Kasumi-1 (cell line): ENCODE data around the gene RMI2.

ENCODE experiments used
- DNase-seq, 2 experiments: peaks; one replicate each; lab custom pipeline; 2025; lab: John Stamatoyannopoulos, UW

Gene RMI2

DNA sequence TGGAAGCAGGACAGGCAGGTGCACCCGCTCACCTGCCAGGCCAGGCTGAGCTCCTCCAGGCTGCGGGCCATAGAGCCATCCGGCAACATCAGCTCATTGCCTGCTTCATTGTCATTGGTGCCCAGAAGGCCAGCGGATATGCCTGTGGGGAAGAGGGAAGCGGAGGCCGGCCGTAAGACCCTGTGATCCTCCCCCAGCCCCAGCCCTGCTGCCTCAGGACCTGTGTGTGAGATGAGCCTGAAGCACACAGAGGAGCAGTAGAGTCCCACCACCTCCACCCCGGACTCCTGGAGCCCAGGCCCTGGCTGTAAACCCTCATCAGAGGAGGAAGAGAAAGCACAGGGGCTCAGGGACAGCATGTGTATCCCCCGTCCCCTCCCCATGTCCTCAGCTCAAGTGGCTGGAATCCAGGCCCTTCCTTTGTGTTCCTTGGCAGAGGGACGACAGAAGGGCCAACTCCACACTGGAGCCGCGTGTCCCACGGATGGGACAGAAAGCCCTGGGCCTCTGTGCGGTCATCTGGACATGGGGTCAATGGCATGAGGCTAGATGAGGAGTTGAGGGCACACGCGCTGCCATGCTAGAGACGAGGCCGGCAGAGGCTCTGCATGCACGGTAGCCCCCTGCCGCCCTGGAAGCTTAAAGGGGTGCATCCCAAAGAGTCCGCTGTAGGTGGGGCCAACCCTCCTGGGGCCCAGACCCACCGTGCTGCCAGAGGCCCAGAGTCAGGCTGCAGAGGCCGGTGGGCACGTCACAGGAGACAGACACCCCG lies 39.1 kb downstream of the RMI2 start:
- DNase-seq = no peak

DNA sequence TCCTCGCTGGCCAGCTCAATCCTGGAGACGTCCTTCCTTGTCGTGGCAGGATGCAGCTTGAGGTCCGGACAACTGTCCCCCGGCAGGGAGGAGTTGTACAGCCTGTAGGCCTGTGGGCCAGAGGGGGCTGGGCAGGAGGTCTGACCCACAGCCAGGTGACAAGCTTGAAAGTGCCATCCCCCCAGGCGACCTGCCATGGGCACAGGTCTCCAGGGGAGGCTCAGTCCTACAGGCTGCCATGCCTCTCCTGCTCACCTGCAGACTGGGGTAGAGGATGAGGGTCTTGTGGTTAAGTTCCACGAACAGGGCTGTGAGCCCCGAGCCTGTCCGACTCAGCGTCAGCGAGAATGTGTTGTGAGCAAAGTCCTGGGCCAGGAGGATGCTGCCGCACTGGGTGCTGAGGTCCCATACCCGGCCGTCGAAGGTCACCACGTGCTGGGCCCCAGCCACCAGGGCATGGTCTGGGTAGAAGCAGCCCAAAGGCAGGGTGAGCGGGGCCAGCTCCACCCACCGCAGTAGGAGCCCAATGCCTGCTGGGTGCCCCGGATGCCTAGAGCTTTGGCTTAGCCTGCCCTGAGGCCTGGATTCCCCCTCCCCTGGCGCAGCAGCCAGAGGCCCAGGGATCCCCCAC lies 39.8 kb downstream of the RMI2 start:
- no peak for DNase-seq

DNA sequence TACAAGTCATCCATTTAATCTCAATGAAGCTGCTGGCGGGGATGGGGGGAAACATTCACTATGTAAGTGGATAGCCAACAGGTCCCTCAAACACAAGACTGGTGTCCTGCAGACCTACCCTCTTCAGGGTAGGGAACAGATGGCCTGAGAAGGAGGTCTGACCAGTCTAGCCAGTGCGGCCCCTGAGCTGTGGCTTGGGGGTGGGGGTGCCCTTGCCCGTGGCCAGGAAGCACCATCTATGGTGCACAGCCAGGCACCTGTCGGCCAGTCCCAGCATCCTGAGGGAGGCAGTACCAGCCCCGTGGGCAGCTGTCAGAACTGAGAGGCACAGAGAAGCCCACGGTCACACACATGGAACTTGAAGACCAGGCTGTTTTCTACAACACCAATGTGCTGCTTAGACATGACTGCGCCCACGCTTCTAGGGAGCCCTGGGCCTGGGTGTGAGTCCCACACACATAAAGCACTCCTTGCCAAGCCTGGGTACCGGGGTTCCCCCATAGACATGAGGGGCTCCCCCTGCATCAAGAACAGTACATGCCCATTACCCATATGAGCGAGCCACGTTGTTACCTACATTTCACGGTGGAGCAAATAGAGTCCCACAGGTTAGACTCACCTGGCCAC lies 40.9 kb downstream of the RMI2 start:
- no peak for DNase-seq

DNA sequence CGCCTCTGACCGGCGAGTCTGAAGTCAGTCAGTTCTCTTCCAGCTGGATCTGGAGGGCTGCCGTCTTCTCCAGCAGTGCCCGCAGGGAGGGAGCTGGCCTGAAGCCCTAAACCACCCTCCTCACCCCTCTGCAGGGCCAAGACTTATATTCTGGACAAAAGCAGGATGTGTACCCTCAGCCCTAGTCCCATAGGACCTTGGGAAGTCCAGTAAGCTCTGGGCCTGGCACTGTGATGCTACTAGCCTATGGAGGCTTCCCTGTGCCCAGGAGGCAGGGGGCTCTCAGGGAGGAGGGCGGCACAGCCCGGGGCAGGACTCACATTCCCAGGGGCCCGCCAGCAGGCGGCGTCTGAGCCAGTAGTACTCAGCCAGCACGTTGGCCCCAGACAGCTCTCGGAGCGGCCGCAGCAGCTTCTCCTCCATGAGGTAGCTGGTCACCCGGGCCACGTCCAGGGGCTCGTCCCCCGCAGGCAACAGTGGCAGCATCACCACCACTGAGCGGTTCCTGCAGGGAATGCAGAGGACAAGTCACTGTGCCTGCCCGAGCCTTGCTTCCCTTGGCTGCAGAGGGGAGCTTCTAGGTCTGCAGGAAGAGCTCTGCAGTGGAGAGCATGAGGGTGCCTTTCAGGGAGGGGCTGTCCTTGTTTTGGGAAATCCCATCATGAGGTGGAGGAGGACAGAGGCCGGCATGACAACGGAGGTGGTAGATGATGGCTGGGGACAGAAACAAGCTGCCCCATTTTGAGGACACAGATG lies 41.7 kb downstream of the RMI2 start:
- peak; percentile 3 to 23 for DNase-seq

DNA sequence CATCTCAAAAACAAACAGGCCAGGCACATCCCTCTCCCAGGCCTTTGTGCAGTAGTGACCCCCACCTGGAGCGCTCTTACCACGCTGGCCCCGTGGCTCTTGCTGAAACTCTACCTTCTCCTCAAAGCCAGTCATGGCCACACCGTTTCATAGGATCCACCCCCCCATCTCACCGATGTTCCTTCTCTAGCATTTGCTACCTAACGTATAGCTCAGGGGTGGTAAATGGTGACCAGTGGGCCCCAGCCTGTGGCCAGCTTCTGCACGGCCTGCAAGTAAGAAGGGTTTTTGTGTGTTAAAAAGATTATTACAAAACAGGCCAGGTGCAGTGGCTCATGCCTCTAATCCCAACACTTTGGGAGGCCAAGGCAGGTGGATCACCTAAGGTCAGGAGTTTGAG lies 43.8 kb downstream of the RMI2 start:
- DNase-seq = no peak

DNA sequence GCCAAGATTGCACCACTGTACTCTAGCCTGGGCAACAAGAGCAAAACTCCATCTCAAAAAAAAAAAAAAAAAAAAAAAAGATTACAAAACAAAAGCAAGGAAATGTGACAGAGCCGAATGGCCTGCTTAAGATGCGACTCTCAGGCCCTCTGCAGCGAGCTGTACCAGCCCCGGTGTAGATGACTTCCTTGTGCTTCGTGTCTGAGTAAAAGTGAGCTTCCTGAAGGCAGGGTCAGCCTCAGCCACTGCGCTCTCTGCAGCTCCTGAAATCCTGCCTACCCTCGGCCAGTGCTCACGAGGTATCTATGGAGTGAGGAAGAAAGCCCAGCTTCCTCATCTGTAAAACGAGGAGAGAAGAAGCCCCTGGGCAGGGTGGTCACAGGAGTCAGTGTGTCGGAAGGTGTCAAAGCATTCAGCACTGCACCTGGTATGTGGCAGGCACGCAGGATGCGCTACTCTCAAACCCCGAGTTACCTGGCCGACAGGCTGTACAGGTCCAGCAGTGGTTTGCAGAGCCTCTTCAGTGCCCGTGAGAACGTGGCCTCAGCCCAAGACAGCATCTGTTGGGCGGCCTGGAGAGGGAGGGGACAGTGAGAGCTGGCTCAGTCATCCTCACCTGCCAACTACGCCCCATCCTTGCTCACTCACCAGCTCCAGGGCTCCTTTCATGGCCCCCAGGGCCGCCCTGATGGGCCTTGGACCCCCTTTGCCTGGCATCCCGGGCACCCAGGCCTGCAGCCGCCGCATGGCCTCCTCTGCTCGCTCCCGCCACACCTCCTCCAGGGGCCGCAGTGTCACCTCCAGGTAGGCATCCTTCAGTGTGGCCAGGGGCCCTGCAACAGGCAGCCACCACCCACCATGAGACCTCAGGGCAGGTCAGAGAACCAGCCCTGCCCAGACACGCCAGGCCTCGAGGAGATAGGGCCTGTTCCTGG lies 44.6 kb downstream of the RMI2 start:
- DNase-seq = no peak

DNA sequence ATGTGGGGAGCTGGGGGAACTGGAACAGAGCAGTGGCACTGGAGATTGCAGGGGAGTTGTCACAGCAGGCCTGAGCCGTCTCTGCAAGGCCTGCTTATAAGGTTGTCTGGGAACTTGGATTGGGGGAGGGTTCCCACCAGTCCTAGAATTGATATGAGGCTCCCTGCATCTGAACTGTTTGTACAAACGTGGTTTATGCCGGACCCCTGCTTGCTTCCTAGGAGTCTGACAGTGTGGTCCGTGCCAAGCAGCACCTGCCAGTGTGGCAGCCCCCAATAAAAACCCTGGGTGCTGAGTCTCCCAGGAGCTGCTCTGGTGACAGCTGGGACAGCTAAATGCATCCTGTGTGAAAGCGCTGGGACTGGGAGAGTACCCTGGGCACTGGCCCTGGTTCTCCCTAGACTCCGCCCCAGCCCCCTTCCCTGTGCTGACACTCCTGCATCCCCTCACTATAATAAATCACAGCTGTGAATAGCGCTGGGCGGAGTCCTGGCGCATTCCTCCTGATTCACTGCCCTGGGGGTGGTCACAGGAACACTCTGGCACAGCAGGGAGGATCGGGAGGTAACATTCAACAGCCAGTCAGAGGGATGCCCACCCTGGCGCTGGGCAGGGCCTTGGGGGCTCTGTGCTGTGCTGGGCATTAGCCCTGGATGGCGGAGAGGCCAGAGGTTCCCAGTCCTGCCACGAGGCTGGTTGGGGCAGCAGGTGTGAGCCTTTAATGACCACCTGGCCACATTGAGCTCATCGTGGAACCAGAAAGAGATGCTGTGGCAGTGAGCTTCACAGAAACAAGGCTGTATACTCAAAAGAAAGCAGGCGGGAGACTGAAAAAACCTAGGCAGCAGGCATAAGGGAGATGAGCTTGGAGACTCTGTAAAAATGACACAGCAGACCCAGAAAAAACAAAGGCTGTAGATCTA lies 45.6 kb downstream of the RMI2 start:
- no peak for DNase-seq

DNA sequence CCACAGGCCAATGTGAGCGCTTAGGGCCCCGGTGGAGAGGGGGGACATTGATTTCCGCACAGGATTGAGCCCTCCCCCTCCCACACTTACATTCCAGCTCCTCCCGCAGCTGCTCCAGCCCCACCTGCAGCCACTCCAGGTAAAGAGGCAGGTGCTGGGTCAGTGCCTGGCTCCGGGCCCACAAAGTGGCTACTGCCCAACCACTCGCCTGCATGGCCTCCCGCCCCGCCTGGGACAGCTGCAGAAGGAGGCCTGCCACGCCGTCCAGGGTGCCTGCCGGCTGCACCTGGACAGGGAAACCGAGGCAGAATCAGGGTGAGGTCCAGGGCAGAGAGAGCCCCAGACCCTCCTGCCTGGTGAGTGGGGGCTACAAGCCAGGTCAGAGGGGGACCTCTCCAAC lies 46.3 kb downstream of the RMI2 start:
- DNase-seq = no peak

DNA sequence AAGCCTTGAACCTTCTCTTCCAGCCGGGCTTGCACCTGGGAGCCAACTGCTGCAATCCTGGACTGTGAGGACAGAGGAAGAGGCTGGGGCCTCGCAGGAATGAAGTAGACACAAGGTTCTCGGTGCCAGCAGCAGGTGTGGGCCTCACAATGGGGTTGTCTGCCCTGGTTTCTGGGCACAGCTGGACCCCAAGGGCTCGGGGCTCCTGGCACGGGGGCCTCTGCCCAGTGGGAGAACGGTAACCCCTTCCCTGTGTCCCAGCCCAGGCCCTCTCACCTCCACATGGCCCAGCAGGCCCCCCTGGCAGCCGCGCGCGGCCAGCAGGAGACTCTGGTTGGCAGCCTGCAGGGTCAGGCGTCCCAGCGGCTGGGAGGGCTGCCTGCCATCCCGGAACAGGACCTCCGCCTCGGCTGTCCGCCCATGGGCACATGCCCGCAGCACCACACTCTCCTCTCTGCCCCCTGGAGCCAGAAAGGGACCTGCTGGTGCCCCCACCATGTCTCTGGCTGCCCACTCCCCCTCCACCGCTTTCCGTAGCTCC lies 46.9 kb downstream of the RMI2 start:
- no peak for DNase-seq

DNA sequence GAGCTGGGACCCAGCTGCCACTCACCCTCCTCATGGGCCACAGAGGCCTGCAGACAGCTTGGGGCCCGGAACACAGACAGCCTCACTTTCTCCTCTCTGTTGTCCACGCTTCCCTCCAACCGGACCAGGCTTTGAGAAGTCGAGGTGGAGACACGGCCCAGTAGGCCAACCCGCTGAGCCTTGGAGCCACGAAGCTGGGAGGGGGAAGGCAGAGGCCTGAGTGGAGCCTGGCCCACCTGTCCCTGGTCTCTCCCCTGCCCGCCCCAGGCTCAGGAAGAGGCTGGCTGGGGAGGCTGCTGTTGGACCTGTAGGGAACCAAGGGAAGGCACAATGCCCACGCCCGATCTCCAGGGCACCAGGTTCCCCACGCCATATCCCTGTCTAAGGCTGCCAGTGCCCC lies 48.1 kb downstream of the RMI2 start:
- DNase-seq = no peak

DNA sequence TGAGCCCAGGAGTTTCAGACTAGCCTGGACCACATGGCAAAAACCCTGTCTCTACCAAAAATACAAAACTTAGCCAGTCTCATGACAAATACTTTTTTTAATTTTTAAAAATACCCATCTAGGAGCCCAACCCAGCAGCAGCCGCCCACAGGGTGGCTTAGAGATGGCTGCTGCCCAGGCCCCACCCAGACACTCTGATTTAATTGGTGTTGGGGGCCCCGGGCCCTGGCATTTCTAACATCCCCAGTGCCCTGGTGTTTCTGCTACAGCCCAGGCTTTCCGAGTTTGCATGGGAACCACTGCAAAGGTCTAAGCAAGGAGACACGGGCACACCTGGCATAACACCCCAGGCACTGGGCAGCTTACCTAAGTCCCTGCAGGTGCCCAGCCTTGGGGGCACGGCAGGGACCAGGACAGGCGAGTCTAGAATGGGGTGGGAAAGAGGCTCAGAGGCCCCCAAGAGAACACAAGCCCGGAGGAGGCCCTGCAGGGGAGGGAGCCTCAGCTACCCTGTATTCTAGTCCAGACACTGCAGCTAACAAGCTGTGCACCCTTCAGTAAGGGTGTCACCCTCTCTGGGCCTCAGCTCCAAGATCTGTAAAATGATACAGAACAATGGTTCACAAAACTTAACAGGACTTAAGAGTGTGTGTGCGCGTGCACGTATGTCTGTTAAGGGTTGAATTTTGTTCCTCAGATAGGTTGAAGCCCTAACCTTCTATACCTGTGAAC lies 48.8 kb downstream of the RMI2 start:
- no peak for DNase-seq

DNA sequence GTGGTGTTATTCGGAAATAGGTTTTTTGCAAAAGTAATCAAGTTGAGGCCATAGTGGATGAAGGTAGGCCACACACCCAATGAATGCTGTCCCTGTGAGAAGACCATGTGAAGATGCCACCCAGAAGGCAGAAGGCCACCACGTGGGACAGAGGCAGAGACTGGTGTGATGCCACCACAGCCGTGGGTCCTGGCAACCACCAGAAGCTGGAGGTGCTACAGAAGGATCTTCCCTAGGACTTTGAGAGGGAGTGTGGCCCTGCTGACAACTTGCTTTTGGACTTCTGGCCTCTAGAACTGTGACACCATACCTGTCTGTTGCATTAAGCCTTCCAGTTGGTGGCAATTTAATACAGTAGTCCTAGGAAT lies 49.3 kb downstream of the RMI2 start:
- DNase-seq = no peak

DNA sequence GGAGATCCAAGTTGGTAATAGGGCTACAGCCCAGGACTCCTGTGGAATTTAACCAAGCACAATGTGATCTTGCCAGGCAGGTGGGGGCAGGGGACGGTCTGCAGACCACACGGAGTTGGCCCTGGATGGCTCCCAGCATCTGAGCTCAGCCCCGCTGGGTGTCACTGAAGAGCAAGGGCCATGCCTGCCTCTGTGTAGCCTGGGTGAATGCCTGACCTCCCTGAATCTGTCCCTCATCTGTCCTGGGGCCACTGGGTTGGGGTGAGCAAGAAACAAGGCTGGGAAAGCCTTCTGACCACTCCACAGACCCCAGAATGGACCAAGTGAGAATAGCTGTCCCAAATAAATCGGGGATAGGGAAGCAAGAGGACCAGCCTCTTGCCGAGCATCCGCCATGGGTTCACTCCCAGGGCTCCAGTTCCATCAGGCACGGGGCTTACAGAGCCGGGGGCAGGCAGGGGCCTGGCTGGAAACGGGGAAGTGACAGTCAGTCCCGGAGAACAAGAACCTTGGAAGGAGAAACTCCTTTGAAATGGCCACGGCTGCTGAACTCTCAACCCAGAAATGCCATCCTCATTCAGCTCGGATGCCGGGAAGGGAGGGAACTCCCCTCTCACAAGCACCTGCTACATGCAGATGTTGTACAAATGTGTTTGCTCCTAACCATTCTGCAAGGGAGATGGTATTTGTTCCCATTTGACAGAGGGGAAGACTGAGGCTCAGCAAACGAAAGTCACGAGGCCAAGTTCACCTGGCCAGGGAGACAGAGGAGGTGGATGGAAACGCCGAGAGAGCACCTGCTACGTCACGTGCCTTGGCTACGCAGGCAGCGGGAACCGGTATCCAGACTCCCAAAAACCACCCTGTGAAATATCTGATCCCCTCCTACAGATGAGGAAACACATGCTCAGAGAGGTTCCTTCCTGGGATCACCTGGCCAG lies 50.0 kb downstream of the RMI2 start:
- no peak for DNase-seq

DNA sequence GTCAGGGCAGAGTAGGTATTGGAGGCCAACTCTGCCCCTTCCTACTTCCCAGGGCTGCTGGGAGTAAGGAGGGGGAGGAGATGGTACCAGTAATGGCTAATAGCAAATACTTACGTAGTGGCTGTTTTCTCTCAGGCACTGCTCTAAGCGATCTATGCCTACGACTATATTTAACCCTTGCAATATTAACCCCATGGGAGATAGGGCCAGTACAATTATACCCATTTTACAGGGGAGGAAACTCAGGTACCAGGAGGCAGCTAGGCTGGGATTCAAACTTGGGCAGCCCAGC lies 50.6 kb downstream of the RMI2 start:
- no peak for DNase-seq

DNA sequence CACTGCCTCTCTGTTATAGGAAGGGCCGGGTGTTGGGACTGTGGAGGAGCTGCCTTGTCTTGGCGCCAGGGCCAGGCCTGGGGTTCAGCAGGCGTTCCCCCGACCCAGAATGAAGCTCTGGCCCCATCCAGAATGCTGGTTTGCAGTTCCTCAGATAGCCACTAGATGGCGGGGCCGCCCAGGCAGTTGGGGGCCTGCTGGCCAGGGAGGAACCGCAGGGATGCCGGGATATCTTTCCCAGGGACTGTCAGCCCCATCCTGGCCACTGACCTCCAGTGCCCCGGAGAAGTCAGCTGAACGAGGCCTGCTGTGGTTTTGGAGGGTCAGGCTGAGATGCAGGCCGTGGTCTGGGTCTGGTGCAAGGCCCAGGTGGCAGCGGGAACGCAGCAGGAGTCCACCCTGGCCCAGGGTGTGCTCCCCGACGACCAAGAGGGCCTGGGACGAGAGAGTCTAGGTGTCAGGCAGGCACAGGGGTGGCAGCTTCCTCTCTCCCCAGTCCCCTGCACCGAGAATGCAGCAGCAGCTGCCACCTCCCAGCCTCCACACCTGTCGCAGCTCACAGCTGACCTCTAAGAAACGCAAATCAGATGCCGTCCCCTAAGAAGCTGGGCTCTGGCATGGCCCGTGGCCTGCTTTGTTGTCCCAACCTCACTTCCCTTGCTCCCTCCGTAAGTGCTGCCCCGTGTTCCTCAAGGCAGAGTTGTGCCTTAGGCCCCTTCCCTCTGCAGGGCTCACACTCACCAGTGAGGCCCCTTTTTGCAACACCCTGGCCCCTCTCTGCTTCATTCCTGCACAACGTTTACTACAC lies 51.2 kb downstream of the RMI2 start:
- DNase-seq = peak in 1 of 2 experiments; percentile 1

DNA sequence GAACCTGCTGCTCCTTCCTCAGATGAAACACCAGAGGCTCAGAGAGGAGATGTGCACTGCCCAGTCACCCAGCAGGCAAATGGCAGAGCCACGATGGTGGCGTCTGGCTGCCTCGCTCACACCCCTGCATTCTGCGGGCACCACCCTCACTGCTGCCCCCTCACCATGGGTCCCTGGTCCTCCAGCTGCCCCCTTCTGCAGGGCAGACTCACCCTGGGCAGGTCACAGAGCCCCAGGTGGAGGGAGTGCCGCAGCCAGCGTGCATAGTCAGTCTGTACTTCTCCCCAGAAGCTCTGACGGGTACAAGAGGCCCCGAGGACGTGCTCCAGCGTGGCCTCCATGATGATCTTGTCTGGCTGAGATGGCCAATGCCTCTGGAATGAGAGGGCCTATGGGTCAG lies 52.9 kb downstream of the RMI2 start:
- no peak for DNase-seq

DNA sequence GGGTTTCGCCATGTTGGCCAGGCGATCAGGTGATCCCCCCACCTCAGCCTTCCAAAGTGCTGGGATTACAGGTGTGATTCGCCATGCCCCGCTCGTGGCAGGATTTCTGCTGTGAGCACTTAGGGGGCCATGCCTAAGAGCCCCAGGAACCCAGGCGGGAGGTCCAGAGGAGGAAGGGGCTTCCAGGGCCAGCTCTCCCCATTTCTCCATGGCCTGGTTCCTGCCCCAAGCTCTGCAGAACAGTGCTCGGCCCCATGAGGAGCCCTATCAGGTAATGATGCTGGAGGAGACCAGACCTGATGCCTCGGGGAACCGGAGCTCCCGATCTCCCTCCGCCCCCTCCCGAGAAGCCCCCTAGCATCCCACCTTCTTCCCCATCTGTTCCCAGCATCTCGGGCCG lies 53.6 kb downstream of the RMI2 start:
- no peak for DNase-seq
